Osteoblast (primary cell): ENCODE measurements around the gene PCDH9. TPM values are rescaled to one million over a fixed set of nuclear protein-coding genes. Genes with fewer than 3 reads are reported as not detected.

Experiments used
- DNase-seq: peaks from one replicate; pipeline ENCODE4 v3.0.0; 2011; ENCODE audit warnings: low spot score, mixed read lengths; ENCODE audit not compliant: insufficient read length; ENCODE audit errors: missing footprints
- H2AFZ ChIP-seq: 2 replicates; pipeline ENCODE4 v1.6.0; 2011; ENCODE audit warnings: mild to moderate bottlenecking, low read length
- H3K27ac ChIP-seq: 2 replicates; pipeline ENCODE4 v1.5.1; 2011; ENCODE audit warnings: mild to moderate bottlenecking, low read depth, low read length, moderate library complexity
- H3K27me3 ChIP-seq: 2 replicates; pipeline ENCODE4 v1.6.0; 2012; ENCODE audit warnings: mild to moderate bottlenecking, control low read depth, inconsistent platforms, low read length, moderate library complexity; ENCODE audit not compliant: insufficient read depth
- H3K36me3 ChIP-seq: 2 replicates; pipeline ENCODE4 v1.5.1; 2011; ENCODE audit warnings: mild to moderate bottlenecking, low read length, control low read depth, moderate library complexity; ENCODE audit not compliant: insufficient read depth
- H3K4me1 ChIP-seq: 2 replicates; pipeline ENCODE4 v1.5.1; 2011; ENCODE audit warnings: mild to moderate bottlenecking, low read length, control low read depth, moderate library complexity; ENCODE audit not compliant: insufficient read depth
- H3K4me2 ChIP-seq: 2 replicates; pipeline ENCODE4 v1.6.0; 2011; ENCODE audit warnings: mild to moderate bottlenecking, low read length; ENCODE audit not compliant: insufficient read depth
- H3K4me3 ChIP-seq: fragments of 200-600 bp; sonication (generic); 3 replicates; pipeline ENCODE4 v1.5.1; 2012; ENCODE audit warnings: mild to moderate bottlenecking, low read length, inconsistent platforms; ENCODE audit not compliant: insufficient read depth
- H3K79me2 ChIP-seq: 2 replicates; pipeline ENCODE4 v1.6.0; 2012; ENCODE audit warnings: mild to moderate bottlenecking, low read length, control low read depth, inconsistent platforms; ENCODE audit not compliant: insufficient read depth
- H3K9me3 ChIP-seq: 2 replicates; pipeline ENCODE4 v1.5.1; 2011; ENCODE audit warnings: low read depth, low read length, control low read depth
- H4K20me1 ChIP-seq: 2 replicates; pipeline ENCODE4 v1.6.0; 2012; ENCODE audit warnings: mild to moderate bottlenecking, low read length, control low read depth; ENCODE audit not compliant: insufficient read depth
- total RNA-seq: library from RNA; depleted of rRNA; stranded (reverse); fragments of >200 nt; gene quantifications from 2 replicates; pipeline ENCODE4 v1.2.3, GENCODE V29; 2012
- TF ChIP-seq, protein P1 (sequence below): IDR thresholded peaks from 2 replicates; pipeline ENCODE4 v1.5.1; 2011; ENCODE audit warnings: mild to moderate bottlenecking, low read depth, low read length, moderate library complexity; ENCODE audit errors: extremely low read depth

PCDH9 gene
- total RNA-seq, 1 donor = 1.1 TPM

DNA sequence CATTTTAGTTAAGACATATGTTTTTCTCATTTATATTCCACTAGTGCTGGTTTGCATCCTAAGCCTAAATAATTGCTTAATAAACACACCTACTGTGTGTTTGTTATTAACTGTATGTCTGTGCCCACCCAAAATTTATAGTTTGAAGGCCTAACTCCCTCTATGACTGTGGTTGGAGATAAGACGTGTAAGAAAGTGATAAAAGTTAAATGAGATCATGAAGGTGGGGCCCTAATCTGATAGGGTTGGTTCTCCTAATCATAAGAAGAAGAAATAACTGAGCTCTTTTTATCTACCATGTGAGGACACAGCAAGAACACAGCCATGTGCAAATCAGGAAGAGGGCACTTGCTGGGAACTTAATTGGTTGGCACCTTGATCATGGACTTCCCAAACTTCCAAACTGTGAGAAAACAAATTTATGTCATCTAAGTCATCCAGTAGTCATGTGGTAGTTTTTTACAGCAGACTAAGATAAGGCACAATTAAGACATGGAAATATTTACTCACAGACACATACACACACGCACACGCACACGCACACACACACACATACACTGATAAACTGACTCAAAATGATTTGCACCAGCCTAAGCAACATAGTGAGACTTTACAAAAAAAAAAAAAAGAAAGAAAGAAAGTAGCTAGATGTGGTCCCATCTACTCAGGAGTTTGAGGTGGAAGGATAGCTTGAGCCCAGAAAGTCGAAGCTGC lies 662.1 kb downstream of the PCDH9 start:
- TF ChIP-seq, protein P1, sequence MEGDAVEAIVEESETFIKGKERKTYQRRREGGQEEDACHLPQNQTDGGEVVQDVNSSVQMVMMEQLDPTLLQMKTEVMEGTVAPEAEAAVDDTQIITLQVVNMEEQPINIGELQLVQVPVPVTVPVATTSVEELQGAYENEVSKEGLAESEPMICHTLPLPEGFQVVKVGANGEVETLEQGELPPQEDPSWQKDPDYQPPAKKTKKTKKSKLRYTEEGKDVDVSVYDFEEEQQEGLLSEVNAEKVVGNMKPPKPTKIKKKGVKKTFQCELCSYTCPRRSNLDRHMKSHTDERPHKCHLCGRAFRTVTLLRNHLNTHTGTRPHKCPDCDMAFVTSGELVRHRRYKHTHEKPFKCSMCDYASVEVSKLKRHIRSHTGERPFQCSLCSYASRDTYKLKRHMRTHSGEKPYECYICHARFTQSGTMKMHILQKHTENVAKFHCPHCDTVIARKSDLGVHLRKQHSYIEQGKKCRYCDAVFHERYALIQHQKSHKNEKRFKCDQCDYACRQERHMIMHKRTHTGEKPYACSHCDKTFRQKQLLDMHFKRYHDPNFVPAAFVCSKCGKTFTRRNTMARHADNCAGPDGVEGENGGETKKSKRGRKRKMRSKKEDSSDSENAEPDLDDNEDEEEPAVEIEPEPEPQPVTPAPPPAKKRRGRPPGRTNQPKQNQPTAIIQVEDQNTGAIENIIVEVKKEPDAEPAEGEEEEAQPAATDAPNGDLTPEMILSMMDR = no peak
- Histone ChIP-seq H3K4me1 (no peaks in the 10 kb centered on the region), H3K27me3 (no peaks in the 10 kb centered on the region), H3K79me2 (no peaks in the 10 kb centered on the region), H4K20me1 (no peaks in the 10 kb centered on the region), H3K4me2 (no peak overlapping the region), H3K27ac (no peak overlapping the region), H3K36me3 (no peaks in the 10 kb centered on the region), H3K4me3 (no peak overlapping the region), H3K9me3 (no peaks in the 10 kb centered on the region), H2AFZ (no peak overlapping the region)
- no peak for DNase-seq

DNA sequence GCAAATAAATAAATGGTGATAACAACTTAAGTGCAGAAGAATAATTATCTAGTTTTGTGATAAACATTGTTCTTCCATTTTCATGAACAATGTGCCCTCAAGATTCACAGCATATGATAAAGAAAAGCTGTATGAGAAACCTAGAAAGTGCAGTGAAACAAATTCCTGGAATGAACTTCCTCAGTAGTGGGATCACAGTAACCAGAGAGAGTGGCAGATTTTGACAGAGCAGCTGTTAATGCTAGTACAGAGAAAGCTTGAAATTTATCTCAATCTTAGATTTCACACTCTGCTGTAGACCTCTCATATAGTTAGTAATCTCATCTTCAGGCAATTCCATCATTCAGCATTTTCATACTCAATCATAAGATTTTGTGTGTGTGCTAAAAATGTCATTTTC lies 664.9 kb downstream of the PCDH9 start:
- H3K9me3 ChIP-seq = no peaks in the 10 kb centered on the region
- H3K4me2 ChIP-seq = no peak overlapping the region
- DNase-seq = no peak
- H2AFZ ChIP-seq = no peak overlapping the region
- H3K4me1 ChIP-seq = no peaks in the 10 kb centered on the region
- H3K4me3 ChIP-seq = no peak overlapping the region
- no peak overlapping the region for H3K27ac ChIP-seq
- H3K79me2 ChIP-seq = no peaks in the 10 kb centered on the region
- no peaks in the 10 kb centered on the region for H4K20me1 ChIP-seq
- no peaks in the 10 kb centered on the region for H3K27me3 ChIP-seq
- TF ChIP-seq, protein P1 = no peak
- no peaks in the 10 kb centered on the region for H3K36me3 ChIP-seq

DNA sequence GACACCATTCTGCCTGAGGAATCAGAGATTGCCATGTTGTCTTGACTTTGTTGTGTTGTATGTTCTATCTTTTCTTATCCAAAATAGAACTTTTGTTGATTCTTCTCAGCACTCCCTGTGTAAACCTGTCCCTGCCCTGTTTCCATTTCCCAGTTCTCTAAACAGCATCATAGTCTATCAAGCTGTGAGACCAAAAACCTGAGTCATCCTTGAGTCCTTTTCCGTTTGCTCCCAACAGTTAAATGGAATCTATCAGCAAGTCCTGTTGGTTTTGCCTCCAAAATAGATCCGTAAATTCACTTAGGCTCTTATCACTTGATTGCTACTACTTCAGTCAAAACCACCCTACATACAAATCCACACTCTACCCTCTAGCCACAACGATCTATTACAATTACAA lies 667.1 kb downstream of the PCDH9 start:
- H3K4me3 ChIP-seq = no peak overlapping the region
- no peak for DNase-seq
- H3K79me2 ChIP-seq = no peaks in the 10 kb centered on the region

DNA sequence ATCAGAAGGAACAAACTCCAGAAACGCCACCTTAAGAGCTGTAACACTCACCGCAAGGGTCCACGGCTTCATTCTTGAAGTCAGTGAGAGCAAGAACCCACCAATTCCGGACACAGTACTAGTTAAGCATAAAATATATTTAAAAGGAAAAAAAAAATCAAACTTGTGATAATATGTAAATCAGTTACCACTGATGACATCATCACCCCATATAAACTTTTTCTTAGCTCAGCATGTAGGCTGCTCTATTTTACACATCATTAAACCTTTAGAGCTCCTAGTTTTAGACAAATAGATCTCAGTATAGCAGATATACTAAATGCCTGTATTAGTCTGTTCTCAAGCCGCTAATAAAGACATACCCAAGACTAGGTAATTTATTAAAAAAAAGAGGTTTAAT lies 668.1 kb downstream of the PCDH9 start:
- TF ChIP-seq, protein P1 = no peak
- no peak overlapping the region for H3K27ac ChIP-seq
- H3K9me3 ChIP-seq = no peaks in the 10 kb centered on the region
- no peaks in the 10 kb centered on the region for H4K20me1 ChIP-seq
- no peak overlapping the region for H3K4me2 ChIP-seq
- no peaks in the 10 kb centered on the region for H3K4me1 ChIP-seq
- H3K36me3 ChIP-seq = no peaks in the 10 kb centered on the region
- no peak overlapping the region for H3K4me3 ChIP-seq
- H2AFZ ChIP-seq = no peak overlapping the region
- no peaks in the 10 kb centered on the region for H3K79me2 ChIP-seq
- H3K27me3 ChIP-seq = no peaks in the 10 kb centered on the region
- DNase-seq = no peak

More for the DNA sequence above, 667.1 kb downstream of the PCDH9 start:
- Histone ChIP-seq H3K4me2 (no peak overlapping the region), H3K4me1 (no peaks in the 10 kb centered on the region), H4K20me1 (no peaks in the 10 kb centered on the region), H3K36me3 (no peaks in the 10 kb centered on the region), H3K27ac (no peak overlapping the region), H3K27me3 (no peaks in the 10 kb centered on the region), H3K9me3 (no peaks in the 10 kb centered on the region), H2AFZ (no peak overlapping the region)
- TF ChIP-seq, protein P1 = no peak
